RWPE2 (cell line): ENCODE measurements around the gene PTPRN2.

Experiments
- ATAC-seq: fragments of 200-7000 bp; cut with Tn5 transposase; 3 replicates; pipeline ENCODE4 v1.9.1; 2021; ENCODE audit warnings: low read depth
- DNase-seq: peaks from one replicate; pipeline ENCODE4 v3.0.0-alpha.2; 2020; ENCODE audit warnings: low spot score
- H3K27ac ChIP-seq: fragments of 450-650 bp; 2 replicates; pipeline ENCODE4 v1.5.1; 2017; ENCODE audit warnings: mild to moderate bottlenecking; ENCODE audit not compliant: poor library complexity, severe bottlenecking
- H3K27me3 ChIP-seq: fragments of 250-450 bp; sonication (Bioruptor Pico); 2 replicates; pipeline ENCODE4 v1.5.1; 2021; ENCODE audit warnings: mild to moderate bottlenecking, moderate library complexity; ENCODE audit not compliant: insufficient read depth, poor library complexity, severe bottlenecking
- H3K36me3 ChIP-seq: fragments of 250-450 bp; sonication (Bioruptor Pico); 2 replicates; pipeline ENCODE4 v1.5.1; 2020; ENCODE audit warnings: low read depth, mild to moderate bottlenecking, moderate library complexity
- H3K4me1 ChIP-seq: fragments of 250-450 bp; sonication (Bioruptor Pico); 2 replicates; pipeline ENCODE4 v1.5.1; 2021; ENCODE audit warnings: mild to moderate bottlenecking, moderate library complexity; ENCODE audit not compliant: insufficient read depth, poor library complexity, severe bottlenecking
- H3K4me3 ChIP-seq: fragments of 250-450 bp; sonication (Bioruptor Pico); 2 replicates; pipeline ENCODE4 v1.5.1; 2021; ENCODE audit warnings: mild to moderate bottlenecking, moderate library complexity; ENCODE audit not compliant: severe bottlenecking
- H3K9me3 ChIP-seq: fragments of 250-450 bp; sonication (Bioruptor Pico); 2 replicates; pipeline ENCODE4 v1.5.1; 2021; ENCODE audit warnings: mild to moderate bottlenecking, moderate library complexity; ENCODE audit not compliant: severe bottlenecking
- CTCF ChIP-seq: fragments of 450-650 bp; IDR thresholded peaks from one replicate; pipeline ENCODE4 v1.5.1; 2017; ENCODE audit warnings: mild to moderate bottlenecking, moderate library complexity; ENCODE audit not compliant: poor library complexity, severe bottlenecking

The PTPRN2 gene

DNA sequence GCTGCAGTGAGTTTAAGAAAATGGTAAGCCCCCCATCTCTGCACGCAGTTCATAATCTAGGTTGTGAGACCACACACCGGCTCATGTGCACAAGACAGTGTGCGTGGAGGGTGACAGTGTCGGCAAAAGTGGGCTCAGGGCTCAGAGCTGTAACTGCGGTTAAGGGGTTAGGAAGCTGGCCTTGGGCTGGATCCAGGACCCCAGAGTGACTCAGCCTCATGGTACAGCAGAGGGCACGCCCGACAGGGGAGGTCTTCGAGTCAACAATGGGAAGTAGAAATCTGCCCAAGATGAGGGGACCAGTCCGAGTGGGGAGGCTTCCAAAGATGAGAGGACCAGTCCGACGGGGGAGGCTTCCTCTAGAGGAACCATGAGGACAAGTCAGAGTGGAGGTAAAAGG lies 813.1 kb downstream of the PTPRN2 start:
- Histone ChIP-seq H3K9me3 (peaks cover 8% of the 10 kb centered on the region), H3K27ac (no peak overlapping the region), H3K36me3 (no peaks in the 10 kb centered on the region), H3K4me1 (no peaks in the 10 kb centered on the region), H3K27me3 (no peaks in the 10 kb centered on the region), H3K4me3 (no peak overlapping the region)
- no peak for TF ChIP-seq CTCF
- ATAC-seq (no peak), DNase-seq (no peak)

DNA sequence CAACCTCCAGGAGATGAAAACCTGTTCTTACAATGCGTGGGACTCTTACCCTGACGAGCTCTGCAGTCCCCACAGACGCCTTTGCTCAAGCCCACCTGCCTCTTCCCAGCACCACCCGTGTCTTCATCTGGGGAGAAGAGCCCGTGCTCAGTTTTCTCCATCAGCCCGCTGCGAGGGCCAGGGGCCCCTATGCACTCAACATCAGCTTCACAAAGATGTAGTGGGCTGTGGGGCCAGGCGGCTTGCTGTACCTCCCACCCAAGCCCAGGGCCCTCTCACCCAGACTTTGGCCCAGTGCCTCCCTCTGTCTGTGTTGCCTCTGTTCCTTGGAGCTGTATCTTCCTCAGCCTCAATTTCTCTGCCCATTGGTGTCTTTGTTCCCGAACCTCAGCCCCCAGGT lies 814.3 kb downstream of the PTPRN2 start:
- Histone ChIP-seq H3K9me3 (peaks cover 8% of the 10 kb centered on the region), H3K4me3 (no peak overlapping the region), H3K4me1 (no peaks in the 10 kb centered on the region), H3K36me3 (no peaks in the 10 kb centered on the region), H3K27ac (no peak overlapping the region), H3K27me3 (no peaks in the 10 kb centered on the region)
- no peak for TF ChIP-seq CTCF
- DNase-seq (no peak), ATAC-seq (no peak)

DNA sequence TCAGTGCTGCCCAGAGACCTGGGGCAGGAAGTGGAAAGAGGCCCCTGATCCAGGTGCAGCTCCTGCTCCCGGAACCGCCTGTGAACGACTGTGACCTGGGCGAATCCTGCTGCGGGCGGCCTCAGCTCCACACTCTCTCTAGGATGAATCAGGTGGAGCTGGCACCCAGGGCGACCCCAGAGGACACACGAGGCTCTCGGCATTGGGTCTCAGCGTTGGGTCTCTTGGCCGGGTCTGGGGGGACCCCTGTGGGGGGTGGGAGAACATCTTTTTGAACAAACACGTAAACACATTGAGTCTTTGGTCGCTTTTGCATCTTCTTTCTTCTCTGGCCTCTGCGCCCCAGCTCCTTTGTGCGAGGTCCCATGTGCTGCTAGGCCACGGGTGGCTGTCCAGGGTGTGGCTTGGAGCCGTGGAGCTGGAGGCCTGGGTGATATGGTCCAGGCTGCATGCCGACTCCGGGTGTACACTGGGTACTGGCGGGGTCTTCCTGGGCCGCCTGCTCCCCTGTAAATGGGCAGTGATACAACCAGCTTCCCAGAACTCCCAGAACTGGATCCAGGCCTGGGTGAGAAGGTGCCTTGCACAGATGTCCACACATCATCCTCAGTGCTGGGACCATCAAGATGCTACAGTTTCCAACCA lies 815.0 kb downstream of the PTPRN2 start:
- Histone ChIP-seq H3K27ac (no peak overlapping the region), H3K4me1 (no peaks in the 10 kb centered on the region), H3K27me3 (no peaks in the 10 kb centered on the region), H3K4me3 (no peak overlapping the region), H3K36me3 (no peaks in the 10 kb centered on the region), H3K9me3 (peaks cover 8% of the 10 kb centered on the region)
- DNase-seq (no peak), ATAC-seq (no peak)
- no peak for TF ChIP-seq CTCF

- ATAC-seq (no peak), DNase-seq (no peak)
- H3K27ac ChIP-seq, result no peak overlapping the region
- no peak overlapping the region for H3K4me3 ChIP-seq
- H3K4me1 ChIP-seq, result no peaks in the 10 kb centered on the region
- H3K9me3 ChIP-seq, result peaks cover 8% of the 10 kb centered on the region
- no peaks in the 10 kb centered on the region for H3K36me3 ChIP-seq
- H3K27me3 ChIP-seq, result no peaks in the 10 kb centered on the region
- no peak for TF ChIP-seq CTCF
Measured at GRCh38 chr7:157771689-157772088, 815.9 kb downstream of the PTPRN2 start.

DNA sequence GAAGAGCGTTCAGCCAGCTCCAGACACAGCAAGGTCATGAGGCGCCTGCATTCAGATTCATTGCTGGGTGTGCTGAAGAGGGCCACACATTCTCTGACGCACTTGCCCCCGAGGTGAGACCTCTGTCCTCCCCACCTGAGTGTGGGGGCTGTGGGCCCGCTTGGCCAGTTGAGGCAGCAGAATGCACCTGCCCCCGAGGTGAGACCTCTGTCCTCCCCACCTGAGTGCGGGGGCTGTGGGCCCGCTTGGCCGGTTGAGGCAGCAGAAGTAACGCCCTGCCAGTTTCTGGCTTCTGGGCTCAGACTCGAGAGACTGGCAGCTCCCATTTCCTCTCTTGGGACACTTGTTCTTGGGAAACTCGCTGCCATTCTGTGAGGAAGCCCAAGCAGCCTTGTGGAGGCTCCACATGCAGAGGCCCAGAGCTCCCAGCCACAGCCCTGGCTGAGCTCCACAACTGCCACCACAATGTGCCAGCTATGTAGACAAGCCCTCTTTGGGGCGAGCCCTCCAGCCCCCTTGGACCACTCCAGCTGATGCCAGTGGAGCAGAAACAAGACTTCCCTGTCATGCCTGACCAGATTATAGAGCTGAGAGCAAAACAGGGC lies 816.8 kb downstream of the PTPRN2 start:
- Histone ChIP-seq H3K36me3 (no peaks in the 10 kb centered on the region), H3K4me1 (no peaks in the 10 kb centered on the region), H3K27me3 (no peaks in the 10 kb centered on the region), H3K9me3 (peaks cover 8% of the 10 kb centered on the region), H3K4me3 (no peak overlapping the region), H3K27ac (no peak overlapping the region)
- ATAC-seq (no peak), DNase-seq (no peak)
- TF ChIP-seq CTCF, result no peak
